Ishikawa (cell line): ENCODE measurements around the gene NXN.

Experiments used
- CEBPB ChIP-seq: IDR thresholded peaks from 2 replicates; pipeline ENCODE4 v1.6.1; 2012
- CREB1 ChIP-seq: IDR thresholded peaks from 2 replicates; pipeline ENCODE4 v1.6.1; 2012; ENCODE audit warnings: low read depth
- EP300 ChIP-seq: IDR thresholded peaks from 2 replicates; pipeline ENCODE4 v1.6.1; 2012; ENCODE audit warnings: borderline replicate concordance
- FOXM1 ChIP-seq: IDR thresholded peaks from 2 replicates; pipeline ENCODE4 v1.6.1; 2012; ENCODE audit warnings: low read depth, borderline replicate concordance
- NFIC ChIP-seq: IDR thresholded peaks from 2 replicates; pipeline ENCODE4 v1.6.1; 2012
- RAD21 ChIP-seq: IDR thresholded peaks from 2 replicates; pipeline ENCODE4 v1.6.1; 2012; ENCODE audit warnings: low read depth
- TAF1 ChIP-seq: IDR thresholded peaks from 2 replicates; pipeline ENCODE4 v1.6.1; 2012; ENCODE audit warnings: low read depth, mild to moderate bottlenecking
- TCF12 ChIP-seq: IDR thresholded peaks from 2 replicates; pipeline ENCODE4 v1.6.1; 2012; ENCODE audit warnings: low read depth
- TEAD4 ChIP-seq: IDR thresholded peaks from 2 replicates; pipeline ENCODE4 v1.6.1; 2012
- YY1 ChIP-seq: IDR thresholded peaks from 2 replicates; pipeline ENCODE4 v1.6.1; 2012; ENCODE audit warnings: low read depth
- ZBTB7A ChIP-seq: IDR thresholded peaks from 2 replicates; pipeline ENCODE4 v1.6.1; 2012; ENCODE audit warnings: low read depth
- TF ChIP-seq, protein P1 (sequence below): IDR thresholded peaks from 2 replicates; pipeline ENCODE4 v1.6.1; 2012
- TF ChIP-seq, protein P2 (sequence below): IDR thresholded peaks from 2 replicates; pipeline ENCODE4 v1.6.1; 2012; ENCODE audit warnings: low read depth, mild to moderate bottlenecking
- TF ChIP-seq, protein P3 (sequence below): IDR thresholded peaks from 2 replicates; pipeline ENCODE4 v1.6.1; 2012

The NXN gene

DNA sequence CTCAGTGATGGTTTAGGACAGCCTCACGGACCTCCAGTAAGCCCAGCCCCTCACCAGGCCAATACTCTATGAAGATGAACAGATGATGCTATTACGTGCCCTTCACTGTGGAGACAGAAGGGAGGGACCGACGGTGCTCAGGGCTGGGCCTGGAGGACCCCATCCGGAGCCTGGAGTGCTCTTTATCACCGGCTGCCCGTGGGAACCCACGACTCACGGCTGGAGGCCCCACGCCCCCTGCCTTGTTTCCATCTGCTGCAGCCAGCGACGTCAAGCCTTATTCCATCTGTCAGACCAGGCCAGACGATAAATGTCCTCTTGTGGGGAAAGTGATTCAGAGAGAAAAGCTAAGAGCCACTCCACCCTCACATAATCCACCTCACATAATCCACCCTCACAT lies 13.4 kb upstream of the NXN start:
- TF ChIP-seq, protein P1, sequence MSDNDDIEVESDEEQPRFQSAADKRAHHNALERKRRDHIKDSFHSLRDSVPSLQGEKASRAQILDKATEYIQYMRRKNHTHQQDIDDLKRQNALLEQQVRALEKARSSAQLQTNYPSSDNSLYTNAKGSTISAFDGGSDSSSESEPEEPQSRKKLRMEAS, result no peak
- TF ChIP-seq TAF1 (no peak), FOXM1 (no peak), NFIC (no peak), ZBTB7A (no peak), YY1 (no peak)
- TF ChIP-seq, protein P2, sequence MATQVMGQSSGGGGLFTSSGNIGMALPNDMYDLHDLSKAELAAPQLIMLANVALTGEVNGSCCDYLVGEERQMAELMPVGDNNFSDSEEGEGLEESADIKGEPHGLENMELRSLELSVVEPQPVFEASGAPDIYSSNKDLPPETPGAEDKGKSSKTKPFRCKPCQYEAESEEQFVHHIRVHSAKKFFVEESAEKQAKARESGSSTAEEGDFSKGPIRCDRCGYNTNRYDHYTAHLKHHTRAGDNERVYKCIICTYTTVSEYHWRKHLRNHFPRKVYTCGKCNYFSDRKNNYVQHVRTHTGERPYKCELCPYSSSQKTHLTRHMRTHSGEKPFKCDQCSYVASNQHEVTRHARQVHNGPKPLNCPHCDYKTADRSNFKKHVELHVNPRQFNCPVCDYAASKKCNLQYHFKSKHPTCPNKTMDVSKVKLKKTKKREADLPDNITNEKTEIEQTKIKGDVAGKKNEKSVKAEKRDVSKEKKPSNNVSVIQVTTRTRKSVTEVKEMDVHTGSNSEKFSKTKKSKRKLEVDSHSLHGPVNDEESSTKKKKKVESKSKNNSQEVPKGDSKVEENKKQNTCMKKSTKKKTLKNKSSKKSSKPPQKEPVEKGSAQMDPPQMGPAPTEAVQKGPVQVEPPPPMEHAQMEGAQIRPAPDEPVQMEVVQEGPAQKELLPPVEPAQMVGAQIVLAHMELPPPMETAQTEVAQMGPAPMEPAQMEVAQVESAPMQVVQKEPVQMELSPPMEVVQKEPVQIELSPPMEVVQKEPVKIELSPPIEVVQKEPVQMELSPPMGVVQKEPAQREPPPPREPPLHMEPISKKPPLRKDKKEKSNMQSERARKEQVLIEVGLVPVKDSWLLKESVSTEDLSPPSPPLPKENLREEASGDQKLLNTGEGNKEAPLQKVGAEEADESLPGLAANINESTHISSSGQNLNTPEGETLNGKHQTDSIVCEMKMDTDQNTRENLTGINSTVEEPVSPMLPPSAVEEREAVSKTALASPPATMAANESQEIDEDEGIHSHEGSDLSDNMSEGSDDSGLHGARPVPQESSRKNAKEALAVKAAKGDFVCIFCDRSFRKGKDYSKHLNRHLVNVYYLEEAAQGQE, result no peak

DNA sequence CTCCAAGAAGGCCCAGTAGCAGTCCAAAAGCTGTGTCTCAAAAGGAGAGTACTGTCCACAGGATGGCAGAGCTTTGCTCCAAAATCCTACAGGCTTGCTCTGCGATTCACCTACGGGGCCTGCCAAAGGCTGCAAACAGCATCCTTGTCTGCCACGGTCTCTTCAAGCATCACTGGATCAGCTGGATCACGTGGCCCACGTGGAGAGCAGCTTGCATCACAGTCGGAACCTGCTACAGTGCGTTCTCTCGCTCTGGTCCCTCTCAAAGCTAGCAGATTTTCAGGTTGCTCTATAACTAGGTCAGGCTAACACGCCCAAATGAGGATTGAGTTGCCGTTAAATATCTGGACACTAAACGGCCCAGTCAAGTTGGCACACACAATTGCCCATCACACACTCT lies 9.0 kb upstream of the NXN start:
- TF ChIP-seq, protein P3, sequence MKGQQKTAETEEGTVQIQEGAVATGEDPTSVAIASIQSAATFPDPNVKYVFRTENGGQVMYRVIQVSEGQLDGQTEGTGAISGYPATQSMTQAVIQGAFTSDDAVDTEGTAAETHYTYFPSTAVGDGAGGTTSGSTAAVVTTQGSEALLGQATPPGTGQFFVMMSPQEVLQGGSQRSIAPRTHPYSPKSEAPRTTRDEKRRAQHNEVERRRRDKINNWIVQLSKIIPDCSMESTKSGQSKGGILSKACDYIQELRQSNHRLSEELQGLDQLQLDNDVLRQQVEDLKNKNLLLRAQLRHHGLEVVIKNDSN, result no peak

DNA sequence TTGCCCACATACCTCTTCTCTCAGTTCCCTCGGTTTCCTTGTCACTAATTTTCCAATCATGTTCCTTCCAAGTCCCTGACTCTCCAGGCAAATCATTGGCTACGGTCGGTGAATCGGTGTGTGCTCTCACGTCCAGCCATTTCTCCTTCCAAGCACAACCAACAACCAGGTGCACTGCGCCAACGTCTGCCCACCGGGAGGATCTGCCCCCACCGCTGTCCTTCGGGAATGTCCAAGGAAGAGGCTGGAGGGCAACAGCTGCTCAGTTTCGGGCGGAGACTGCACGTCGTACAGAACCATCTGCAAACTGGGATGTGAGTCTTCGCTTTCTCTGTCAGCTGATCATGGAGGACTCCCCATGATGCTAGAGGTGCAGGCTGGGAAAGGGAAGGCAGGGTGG lies 8.4 kb upstream of the NXN start:
- no peak for TF ChIP-seq CREB1
- no peak for TF ChIP-seq TCF12
- no peak for TF ChIP-seq FOXM1

DNA sequence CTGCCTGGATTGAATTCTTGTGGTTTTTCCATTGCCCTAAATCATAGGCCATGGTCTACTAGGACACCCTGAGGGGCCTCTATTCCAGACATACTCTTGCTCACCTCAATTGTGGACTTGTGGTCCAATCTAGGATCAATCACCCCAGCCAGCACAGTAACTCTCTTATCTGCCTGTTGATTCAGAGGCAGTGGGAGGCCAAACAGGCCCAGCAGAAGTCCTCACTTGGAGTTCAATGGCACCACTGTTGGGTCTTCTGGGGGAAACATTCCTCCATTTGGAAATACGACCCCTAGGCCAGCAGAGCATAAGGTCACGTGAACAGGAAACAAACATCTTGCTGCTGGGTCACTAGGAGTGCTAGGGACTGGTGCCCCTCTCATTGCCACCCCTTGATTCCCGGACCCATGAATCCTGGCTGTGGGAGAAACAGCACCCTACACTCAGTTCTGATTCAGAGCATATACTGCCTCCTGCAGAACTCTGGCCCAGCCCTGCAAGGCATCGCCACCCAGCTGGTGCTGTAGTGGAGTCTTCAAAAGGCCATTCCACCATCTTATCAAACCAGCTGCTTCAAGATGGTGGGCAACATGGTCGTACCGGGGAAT lies 6.8 kb upstream of the NXN start:
- TF ChIP-seq NFIC (no peak), EP300 (no peak), TCF12 (no peak), RAD21 (no peak), CEBPB (no peak), TAF1 (no peak), FOXM1 (no peak), TEAD4 (no peak)
- TF ChIP-seq, protein P2, result no peak
- TF ChIP-seq, protein P1, result no peak

DNA sequence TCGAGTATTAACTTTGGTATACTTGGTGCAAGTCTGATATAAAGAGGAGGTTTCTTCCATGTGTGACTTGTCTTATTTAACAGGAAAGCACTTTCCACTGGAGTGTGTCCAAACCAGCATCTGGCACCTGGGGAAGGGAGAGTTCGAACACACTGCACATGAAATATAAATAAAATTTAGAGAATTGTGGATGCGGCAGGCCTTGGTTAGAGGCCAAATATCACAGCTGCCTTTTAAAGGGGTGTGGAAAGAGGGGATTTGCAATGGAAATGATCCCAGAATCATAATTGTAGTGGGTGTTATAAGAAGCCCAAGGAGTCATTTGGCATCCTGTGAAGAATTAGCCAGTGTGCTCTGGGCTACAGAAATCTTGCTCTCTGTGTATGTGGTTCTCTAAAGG lies 4.3 kb upstream of the NXN start:
- TF ChIP-seq CEBPB, result no peak

DNA sequence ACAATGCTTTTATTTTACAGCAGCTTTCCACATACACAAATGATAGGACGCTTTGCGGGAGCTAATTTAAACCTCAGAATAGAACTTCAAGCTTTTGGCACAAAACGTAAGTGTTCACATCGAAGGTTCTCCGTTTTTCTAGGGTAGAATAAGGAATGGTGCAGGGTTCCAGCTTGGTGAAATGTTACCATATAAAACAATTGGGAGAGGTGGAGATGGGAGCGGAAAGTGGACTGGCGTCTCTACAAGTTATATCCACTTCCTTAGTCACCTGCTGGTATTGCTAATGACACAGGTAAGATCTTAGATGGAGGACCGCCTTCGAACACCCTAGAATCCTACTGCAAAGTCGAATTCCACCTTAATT lies 1.7 kb upstream of the NXN start:
- no peak for TF ChIP-seq ZBTB7A
- no peak for TF ChIP-seq YY1
- TF ChIP-seq TEAD4, result no peak
- TF ChIP-seq NFIC, result no peak
- no peak for TF ChIP-seq CEBPB
- 0 out of 2 replicates have a peak, but pooled peaks have one; percentile 7 for TF ChIP-seq CREB1
- TF ChIP-seq TCF12, result no peak

DNA sequence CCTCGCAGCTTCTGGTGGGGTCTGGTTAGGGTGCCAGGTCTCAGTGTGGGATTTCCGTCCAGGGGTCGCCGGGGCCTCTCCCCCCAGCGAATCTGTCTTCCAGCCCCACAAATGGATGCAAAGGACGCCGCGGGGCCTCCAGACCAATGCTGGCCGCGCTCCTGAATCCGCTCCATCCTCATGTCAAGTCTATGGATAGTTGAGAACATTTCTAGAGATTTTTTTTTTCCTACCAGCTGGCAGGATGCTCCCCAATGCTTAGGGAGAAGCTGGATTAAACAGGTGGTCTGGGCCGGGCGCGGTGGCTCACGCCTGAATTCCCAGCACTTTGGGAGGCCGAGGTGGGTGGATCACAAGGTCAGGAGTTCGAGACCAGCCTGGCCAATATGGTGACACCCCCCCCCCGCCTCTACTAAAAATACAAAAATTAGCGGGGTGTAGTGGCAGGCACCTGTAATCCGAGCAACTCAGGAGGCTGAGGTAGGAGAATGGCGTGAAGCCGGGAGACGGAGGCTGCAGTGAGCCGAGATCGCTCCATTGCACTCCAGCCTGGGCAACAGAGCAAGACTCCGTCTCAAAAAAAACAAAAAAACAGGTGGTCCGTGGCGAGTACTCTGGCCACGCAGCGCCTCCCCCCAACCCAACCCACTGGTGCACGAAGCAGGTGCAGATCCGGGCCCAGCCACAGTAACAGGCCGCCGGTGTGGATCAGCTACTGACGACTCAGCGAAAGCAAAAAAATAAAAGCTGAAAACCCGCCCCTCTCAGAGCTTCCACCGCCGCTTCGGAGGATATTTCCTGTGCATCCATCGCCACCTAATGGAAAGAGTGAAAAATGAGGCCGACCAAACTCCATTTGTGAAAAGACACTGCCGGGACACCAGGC lies 1.1 kb upstream of the NXN start:
- TF ChIP-seq, protein P1, result peak; percentile 11; the same call in 1 of the 2 replicates
- TF ChIP-seq EP300 (no peak), NFIC (no peak), TCF12 (peak; percentile 32; the same call in 1 of the 2 replicates), RAD21 (peak; percentile 96)

DNA sequence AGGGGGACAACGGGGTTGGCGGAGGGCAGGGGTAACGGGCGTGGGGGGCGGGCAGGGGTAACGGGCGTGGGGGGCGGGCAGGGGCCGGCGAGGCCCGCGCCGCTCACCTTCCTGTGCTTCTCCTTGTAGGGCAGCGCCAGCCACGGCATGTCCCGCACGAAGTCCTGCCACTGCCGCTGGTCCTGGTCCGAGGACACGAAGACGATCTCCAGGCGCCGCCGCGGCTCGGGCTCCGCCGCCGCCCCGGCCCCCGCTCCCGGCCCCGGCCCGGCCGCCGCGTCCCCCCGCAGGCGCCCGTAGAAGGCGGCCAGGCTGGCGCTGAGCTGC lies 401 bp downstream of the NXN start:
- TF ChIP-seq EP300 (no peak), CREB1 (no peak), NFIC (no peak)
- TF ChIP-seq, protein P3, result no peak
